Astrocyte (in vitro differentiated cells and primary cell): Measurements from ENCODE around the gene ANO2. TPM values are rescaled to one million over a fixed set of nuclear protein-coding genes. Genes with fewer than 3 reads are reported as not detected.

Source experiments
- DNase-seq: peaks from one replicate; pipeline ENCODE4 v3.0.0-alpha.2; 2010; ENCODE audit warnings: low read depth
- FAIRE-seq: peaks from 2 replicates; lab custom pipeline; 2011; peaks lifted over from hg19 to GRCh38; lab: Jason Lieb, UNC
- H2AFZ ChIP-seq: 2 replicates; pipeline ENCODE4 v1.6.0; 2012; ENCODE audit warnings: low read depth, low read length, inconsistent platforms
- H3K27ac ChIP-seq: 2 replicates; pipeline ENCODE4 v1.5.1; 2011; ENCODE audit warnings: low read depth, low read length, inconsistent platforms
- H3K27me3 ChIP-seq: 2 replicates; pipeline ENCODE4 v1.6.0; 2011; ENCODE audit warnings: low read length, inconsistent platforms; ENCODE audit not compliant: insufficient read depth
- H3K36me3 ChIP-seq: 2 replicates; pipeline ENCODE4 v1.5.1; 2011; ENCODE audit warnings: low read length, inconsistent platforms; ENCODE audit not compliant: insufficient read depth
- H3K4me1 ChIP-seq: 2 replicates; pipeline ENCODE4 v1.5.1; 2011; ENCODE audit warnings: low read length, inconsistent platforms; ENCODE audit not compliant: insufficient read depth
- H3K4me2 ChIP-seq: 2 replicates; pipeline ENCODE4 v1.6.0; 2012; ENCODE audit warnings: low read length, inconsistent platforms
- H3K4me3 ChIP-seq: 2 replicates; pipeline ENCODE4 v1.5.1; 2011; ENCODE audit warnings: low read depth, mild to moderate bottlenecking, low read length, inconsistent platforms; ENCODE audit not compliant: insufficient read depth
- H3K79me2 ChIP-seq: 2 replicates; pipeline ENCODE4 v1.6.0; 2012; ENCODE audit warnings: mild to moderate bottlenecking, low read length, inconsistent platforms; ENCODE audit not compliant: insufficient read depth
- H3K9ac ChIP-seq: 2 replicates; pipeline ENCODE4 v1.6.0; 2012; ENCODE audit warnings: mild to moderate bottlenecking, low read length, inconsistent platforms
- H3K9me3 ChIP-seq: 2 replicates; pipeline ENCODE4 v1.5.1; 2012; ENCODE audit warnings: low read depth, mild to moderate bottlenecking, low read length, inconsistent platforms; ENCODE audit not compliant: insufficient read depth
- H4K20me1 ChIP-seq: 2 replicates; pipeline ENCODE4 v1.6.0; 2012; ENCODE audit warnings: low read length, inconsistent platforms; ENCODE audit not compliant: insufficient read depth
- H3K27ac Mint-ChIP-seq: one replicate; pipeline ENCODE4 v1.8.0; 2021; ENCODE audit warnings: mild to moderate bottlenecking, mixed read lengths; ENCODE audit not compliant: unreplicated experiment
- H3K27me3 Mint-ChIP-seq: one replicate; pipeline ENCODE4 v1.8.0; 2021; ENCODE audit warnings: low read depth, mixed read lengths; ENCODE audit not compliant: unreplicated experiment
- H3K36me3 Mint-ChIP-seq: one replicate; pipeline ENCODE4 v1.8.0; 2021; ENCODE audit warnings: low read depth, mixed read lengths; ENCODE audit not compliant: unreplicated experiment
- H3K4me1 Mint-ChIP-seq: one replicate; pipeline ENCODE4 v1.8.0; 2021; ENCODE audit warnings: low read depth, mixed read lengths; ENCODE audit not compliant: unreplicated experiment
- H3K4me3 Mint-ChIP-seq: one replicate; pipeline ENCODE4 v1.8.0; 2021; ENCODE audit warnings: mild to moderate bottlenecking, moderate library complexity, mixed read lengths; ENCODE audit not compliant: unreplicated experiment
- H3K9me3 Mint-ChIP-seq: one replicate; pipeline ENCODE4 v1.8.0; 2021; ENCODE audit warnings: mild to moderate bottlenecking, mixed read lengths; ENCODE audit not compliant: unreplicated experiment
- EZH2 ChIP-seq: IDR thresholded peaks from 2 replicates; pipeline ENCODE4 v1.6.1; 2012; ENCODE audit warnings: mild to moderate bottlenecking, low read length, inconsistent platforms; ENCODE audit not compliant: insufficient read depth
- total RNA-seq: library from RNA; stranded (reverse); gene quantifications from 2 replicates; pipeline ENCODE4 v1.2.1, GENCODE V29; 2021
- TF ChIP-seq, protein P1 (sequence below): IDR thresholded peaks from 2 replicates; pipeline ENCODE4 v1.5.1; 2011; ENCODE audit warnings: low read depth, mild to moderate bottlenecking, inconsistent platforms, low read length, moderate library complexity; ENCODE audit not compliant: insufficient read depth

Gene ANO2
- total RNA-seq, 1 donor from 2014 or later, result 0.93 TPM

DNA sequence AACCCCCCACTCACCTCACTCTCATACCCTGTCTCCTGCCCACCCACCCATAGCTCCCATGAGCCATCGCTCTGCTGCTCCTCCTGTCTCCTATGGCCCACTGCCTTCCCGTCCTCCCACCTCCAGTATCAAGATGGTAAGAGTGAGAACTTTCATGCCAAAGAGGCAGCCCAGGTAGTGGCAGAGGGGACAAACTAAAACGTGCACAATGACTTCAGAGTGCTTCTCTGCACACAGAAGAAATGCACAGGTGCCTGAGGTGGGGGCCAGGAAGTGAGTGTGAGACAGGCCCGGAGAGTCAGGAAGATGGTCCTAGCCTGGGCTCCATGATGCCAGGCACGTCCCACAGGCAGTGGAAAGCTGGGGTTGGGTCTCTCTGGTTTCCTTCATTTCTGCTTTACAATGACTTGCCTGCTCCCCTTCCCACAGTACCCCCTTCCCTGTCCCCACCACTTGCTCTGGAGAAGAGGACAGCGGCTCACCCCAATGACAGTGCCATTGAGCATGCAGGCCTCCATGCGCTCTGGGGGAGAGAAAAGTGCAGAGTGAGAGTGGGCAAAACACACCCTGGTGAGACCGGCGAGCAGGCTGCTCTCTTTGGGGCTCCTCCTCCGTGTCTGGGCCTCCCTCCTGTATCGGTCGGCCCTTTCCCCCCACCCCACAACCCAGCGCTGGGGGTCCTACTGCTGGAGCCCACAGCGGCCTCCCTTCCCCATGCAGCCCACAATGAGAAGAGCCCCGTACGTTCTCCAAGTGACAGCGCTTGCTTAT, 22.8 kb upstream of the ANO2 start:
- H3K36me3 Mint-ChIP-seq, result no peaks in the 10 kb centered on the region
- no peak overlapping the region for H3K4me3 Mint-ChIP-seq

DNA sequence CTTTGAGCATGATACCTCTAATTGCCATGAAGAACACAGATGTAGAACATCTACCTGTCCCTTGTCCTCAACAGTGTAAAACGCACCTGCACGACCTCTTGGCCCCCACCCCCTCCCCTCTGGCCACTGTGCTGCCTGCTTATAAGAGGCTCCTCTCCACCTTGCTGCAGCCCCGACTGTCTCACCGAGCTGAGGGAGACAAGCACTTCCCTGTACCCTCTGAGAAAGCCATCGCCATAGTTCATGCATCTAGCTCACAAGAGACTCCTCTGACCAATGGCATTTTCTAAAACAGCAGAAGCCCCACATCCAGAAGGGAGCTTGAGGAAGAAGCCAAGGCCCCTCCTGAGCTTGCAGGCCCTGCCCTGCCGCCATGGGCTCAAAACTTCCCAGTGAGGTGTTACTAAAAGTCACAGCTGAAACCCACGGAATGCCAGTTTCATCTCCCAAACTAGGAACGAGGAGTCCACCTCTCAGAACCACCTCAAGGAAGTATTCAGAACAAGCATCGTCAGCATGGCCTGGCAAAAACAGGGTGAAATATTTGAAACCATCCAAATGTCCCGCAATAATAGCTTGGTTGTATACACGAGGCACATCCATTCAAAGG, 21.5 kb upstream of the ANO2 start:
- Mint-ChIP-seq H3K4me1 (peaks cover 6% of the 10 kb centered on the region), H3K9me3 (no peaks in the 10 kb centered on the region), H3K4me3 (no peak overlapping the region), H3K36me3 (no peaks in the 10 kb centered on the region), H3K27ac (no peak overlapping the region), H3K27me3 (peaks cover 30% of the 10 kb centered on the region)
- no peak for DNase-seq
- no peaks in the 10 kb centered on the region for H3K79me2 ChIP-seq
- no peak overlapping the region for H3K4me3 ChIP-seq
- peaks cover 7% of the 10 kb centered on the region for H3K27me3 ChIP-seq
- H4K20me1 ChIP-seq, result no peaks in the 10 kb centered on the region
- H3K4me2 ChIP-seq, result no peak overlapping the region
- FAIRE-seq, result no peak
- no peak overlapping the region for H2AFZ ChIP-seq
- H3K4me1 ChIP-seq, result no peaks in the 10 kb centered on the region
- no peaks in the 10 kb centered on the region for H3K9me3 ChIP-seq
- no peak overlapping the region for H3K9ac ChIP-seq
- TF ChIP-seq, protein P1, sequence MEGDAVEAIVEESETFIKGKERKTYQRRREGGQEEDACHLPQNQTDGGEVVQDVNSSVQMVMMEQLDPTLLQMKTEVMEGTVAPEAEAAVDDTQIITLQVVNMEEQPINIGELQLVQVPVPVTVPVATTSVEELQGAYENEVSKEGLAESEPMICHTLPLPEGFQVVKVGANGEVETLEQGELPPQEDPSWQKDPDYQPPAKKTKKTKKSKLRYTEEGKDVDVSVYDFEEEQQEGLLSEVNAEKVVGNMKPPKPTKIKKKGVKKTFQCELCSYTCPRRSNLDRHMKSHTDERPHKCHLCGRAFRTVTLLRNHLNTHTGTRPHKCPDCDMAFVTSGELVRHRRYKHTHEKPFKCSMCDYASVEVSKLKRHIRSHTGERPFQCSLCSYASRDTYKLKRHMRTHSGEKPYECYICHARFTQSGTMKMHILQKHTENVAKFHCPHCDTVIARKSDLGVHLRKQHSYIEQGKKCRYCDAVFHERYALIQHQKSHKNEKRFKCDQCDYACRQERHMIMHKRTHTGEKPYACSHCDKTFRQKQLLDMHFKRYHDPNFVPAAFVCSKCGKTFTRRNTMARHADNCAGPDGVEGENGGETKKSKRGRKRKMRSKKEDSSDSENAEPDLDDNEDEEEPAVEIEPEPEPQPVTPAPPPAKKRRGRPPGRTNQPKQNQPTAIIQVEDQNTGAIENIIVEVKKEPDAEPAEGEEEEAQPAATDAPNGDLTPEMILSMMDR, result no peak
- TF ChIP-seq EZH2, result no peak
- H3K36me3 ChIP-seq, result no peaks in the 10 kb centered on the region
- no peak overlapping the region for H3K27ac ChIP-seq

More for the DNA sequence above, 22.8 kb upstream of the ANO2 start:
- no peaks in the 10 kb centered on the region for H3K36me3 ChIP-seq
- TF ChIP-seq, protein P1, result no peak
- no peak for TF ChIP-seq EZH2
- H3K27ac ChIP-seq, result no peak overlapping the region
- Mint-ChIP-seq H3K4me1 (peaks cover 6% of the 10 kb centered on the region), H3K9me3 (no peaks in the 10 kb centered on the region), H3K27ac (no peak overlapping the region), H3K27me3 (peaks cover 38% of the 10 kb centered on the region)
- no peak for DNase-seq
- H3K9me3 ChIP-seq, result no peaks in the 10 kb centered on the region
- no peak for FAIRE-seq
- H3K4me2 ChIP-seq, result no peak overlapping the region
- H3K79me2 ChIP-seq, result no peaks in the 10 kb centered on the region
- no peak overlapping the region for H3K4me3 ChIP-seq
- H3K9ac ChIP-seq, result no peak overlapping the region
- H4K20me1 ChIP-seq, result no peaks in the 10 kb centered on the region
- H2AFZ ChIP-seq, result no peak overlapping the region
- no peaks in the 10 kb centered on the region for H3K4me1 ChIP-seq
- peaks cover 10% of the 10 kb centered on the region for H3K27me3 ChIP-seq
